OCI-LY3 (cell line): Measurements from ENCODE around the gene CHEK1.

Experiments
- EZH2phosphoT487 ChIP-seq: fragments of 200-600 bp; shearing (Covaris generic); IDR thresholded peaks from 2 replicates; pipeline ENCODE4 v1.6.1; 2018; ENCODE audit warnings: antibody characterized with exemption, mixed run types, low read depth
- TF ChIP-seq, protein P1 (sequence below): fragments of 200-600, 300-600 bp; sonication (generic); IDR thresholded peaks from 2 replicates; pipeline ENCODE4 v1.5.1; 2014; ENCODE audit warnings: antibody characterized with exemption, low read length, low read depth

DNA sequence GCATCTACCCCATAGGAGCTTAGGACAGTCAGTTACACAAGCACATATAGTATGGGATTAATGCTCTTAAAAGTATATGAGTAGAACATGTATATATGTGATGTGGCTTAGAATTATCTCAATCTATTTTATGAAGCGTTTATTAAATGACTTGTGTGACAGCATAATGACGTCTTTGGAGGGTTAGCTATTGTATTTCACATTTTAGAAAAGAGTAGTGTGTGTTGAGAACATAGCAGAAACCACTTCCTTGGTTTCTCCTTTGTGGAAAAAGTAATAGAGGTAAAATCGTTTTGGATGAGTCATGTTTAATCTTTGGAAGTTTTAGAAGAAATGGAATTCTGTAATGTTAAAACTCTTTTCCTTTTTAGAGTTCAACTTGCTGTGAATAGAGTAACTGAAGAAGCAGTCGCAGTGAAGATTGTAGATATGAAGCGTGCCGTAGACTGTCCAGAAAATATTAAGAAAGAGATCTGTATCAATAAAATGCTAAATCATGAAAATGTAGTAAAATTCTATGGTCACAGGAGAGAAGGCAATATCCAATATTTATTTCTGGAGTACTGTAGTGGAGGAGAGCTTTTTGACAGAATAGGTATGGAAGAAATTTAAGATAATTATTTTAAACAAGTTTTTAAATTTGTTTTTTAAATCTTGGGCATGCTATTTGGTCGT lies 2.4 kb downstream of the CHEK1 start:
- TF ChIP-seq, protein P1, sequence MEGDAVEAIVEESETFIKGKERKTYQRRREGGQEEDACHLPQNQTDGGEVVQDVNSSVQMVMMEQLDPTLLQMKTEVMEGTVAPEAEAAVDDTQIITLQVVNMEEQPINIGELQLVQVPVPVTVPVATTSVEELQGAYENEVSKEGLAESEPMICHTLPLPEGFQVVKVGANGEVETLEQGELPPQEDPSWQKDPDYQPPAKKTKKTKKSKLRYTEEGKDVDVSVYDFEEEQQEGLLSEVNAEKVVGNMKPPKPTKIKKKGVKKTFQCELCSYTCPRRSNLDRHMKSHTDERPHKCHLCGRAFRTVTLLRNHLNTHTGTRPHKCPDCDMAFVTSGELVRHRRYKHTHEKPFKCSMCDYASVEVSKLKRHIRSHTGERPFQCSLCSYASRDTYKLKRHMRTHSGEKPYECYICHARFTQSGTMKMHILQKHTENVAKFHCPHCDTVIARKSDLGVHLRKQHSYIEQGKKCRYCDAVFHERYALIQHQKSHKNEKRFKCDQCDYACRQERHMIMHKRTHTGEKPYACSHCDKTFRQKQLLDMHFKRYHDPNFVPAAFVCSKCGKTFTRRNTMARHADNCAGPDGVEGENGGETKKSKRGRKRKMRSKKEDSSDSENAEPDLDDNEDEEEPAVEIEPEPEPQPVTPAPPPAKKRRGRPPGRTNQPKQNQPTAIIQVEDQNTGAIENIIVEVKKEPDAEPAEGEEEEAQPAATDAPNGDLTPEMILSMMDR: no peak
- TF ChIP-seq EZH2phosphoT487: no peak
